Activated CD8-positive, alpha-beta T cell treated with anti-CD3 and anti-CD28 coated beads for 36 hours (primary cell): ENCODE measurements around the gene CERS1. TPM values are rescaled to one million over a fixed set of nuclear protein-coding genes. Genes with fewer than 3 reads are reported as not detected.

Experiments used
- ATAC-seq: fragments of 200-7000 bp; cut with Tn5 transposase; one replicate; pipeline ENCODE4 v1.10.0; 2021; ENCODE audit warnings: mild to moderate bottlenecking, moderate library complexity
- CTCF ChIA-PET: fragments of 350-600 bp; sonication (Branson Sonifier 250); formaldehyde crosslinking; loops from one replicate; lab custom pipeline; 2021; ENCODE audit warnings: antibody characterized with exemption; lab: Charles Lee
- POLR2A ChIA-PET: fragments of 350-600 bp; sonication (Branson Sonifier 250); formaldehyde crosslinking; loops from one replicate; lab custom pipeline; 2021; ENCODE audit warnings: antibody characterized with exemption; lab: Charles Lee
- DNase-seq: peaks from one replicate; pipeline ENCODE4 v3.0.0-alpha.2; 2020
- H3K27ac Mint-ChIP-seq: one replicate; pipeline ENCODE4 v1.8.0; 2021; ENCODE audit warnings: mild to moderate bottlenecking, mixed read lengths
- H3K27me3 Mint-ChIP-seq: one replicate; pipeline ENCODE4 v1.8.0; 2021; ENCODE audit warnings: mixed read lengths
- H3K36me3 Mint-ChIP-seq: one replicate; pipeline ENCODE4 v1.8.0; 2021; ENCODE audit warnings: low read depth, mixed read lengths
- H3K4me1 Mint-ChIP-seq: one replicate; pipeline ENCODE4 v1.8.0; 2021; ENCODE audit warnings: low read depth, mixed read lengths
- H3K4me3 Mint-ChIP-seq: one replicate; pipeline ENCODE4 v1.8.0; 2021; ENCODE audit warnings: mild to moderate bottlenecking, moderate library complexity, mixed read lengths
- H3K9me3 Mint-ChIP-seq: one replicate; pipeline ENCODE4 v1.8.0; 2021; ENCODE audit warnings: mixed read lengths
- intact Hi-C: fragments of 100-400 bp; cut with micrococcal nuclease; formaldehyde crosslinking; loops from one replicate; pipeline ENCODE4 v1.10.0; 2022
- total RNA-seq, 2 experiments: library from RNA; stranded (reverse); gene quantifications; one replicate each; pipeline ENCODE4 v1.2.3, GENCODE V29; 2021
- TF ChIP-seq, protein P1 (sequence below): fragments of 200-600 bp; IDR thresholded peaks from one replicate; pipeline ENCODE4 v1.8.0; 2022; ENCODE audit warnings: antibody characterized with exemption, mild to moderate bottlenecking

The CERS1 gene
- total RNA-seq, 2 experiments from 2014 or later, result 0.18 to 0.36 TPM

DNA sequence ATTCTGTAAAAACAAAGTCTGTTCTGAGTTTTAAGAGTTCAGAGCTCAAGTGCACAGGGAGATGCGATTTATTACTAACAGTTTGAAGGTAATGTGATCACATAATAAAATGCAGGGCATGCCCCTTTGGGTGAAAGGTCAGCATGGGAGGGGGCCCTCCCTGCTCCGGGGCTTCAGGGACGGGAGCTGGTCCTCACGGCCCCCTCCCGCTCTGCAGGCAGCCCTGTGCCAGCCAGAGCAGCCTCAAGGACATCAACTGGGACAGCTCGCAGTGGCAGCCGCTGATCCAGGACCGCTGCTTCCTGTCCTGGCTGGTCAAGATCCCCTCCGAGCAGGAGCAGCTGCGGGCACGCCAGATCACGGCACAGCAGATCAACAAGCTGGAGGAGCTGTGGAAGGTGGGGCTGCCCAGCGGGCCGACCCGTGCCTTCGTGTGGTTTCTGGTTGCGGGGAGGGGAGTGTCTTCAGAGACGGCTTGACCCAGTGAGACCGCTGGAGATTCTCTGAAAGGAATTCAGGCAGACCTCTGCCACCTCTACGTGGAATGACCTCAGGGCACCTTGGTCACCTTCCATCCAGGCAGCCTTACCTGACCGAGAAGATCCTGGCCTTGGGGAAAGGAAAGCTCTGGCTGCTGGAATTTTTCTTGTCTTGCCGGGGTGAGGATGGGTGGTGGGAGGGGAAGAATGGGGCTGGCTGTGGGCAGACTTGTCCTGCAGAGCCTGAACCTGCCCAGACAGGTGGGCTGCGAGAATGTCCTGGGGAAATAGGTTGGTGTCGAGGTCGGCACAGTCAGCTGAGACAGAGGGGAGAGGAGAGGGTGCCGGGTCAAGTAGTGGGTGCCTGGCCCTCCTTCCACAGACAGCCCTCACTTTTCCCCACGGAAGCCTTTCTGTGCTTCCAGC, 45.2 kb downstream of the CERS1 start:
- intact Hi-C loops, result no loop called here
- no peaks in the 10 kb centered on the region for H3K9me3 Mint-ChIP-seq
- DNase-seq (no peak), ATAC-seq (no peak)
- no peak overlapping the region for H3K27ac Mint-ChIP-seq
- ChIA-PET CTCF (interaction anchor here (0.6 to 1.8 kb wide), 3 partner anchors 16 to 257 kb away, joined by 3 to 6 read pairs (median 3); no protein-coding TSS in a partner anchor), POLR2A (interaction anchor here (0.8 to 1.1 kb wide), 2 partner anchors 13 to 18 kb away, joined by 3 to 4 read pairs; no protein-coding TSS in a partner anchor)
- peaks cover 35% of the 10 kb centered on the region for H3K4me1 Mint-ChIP-seq
- H3K36me3 Mint-ChIP-seq, result peaks cover 57% of the 10 kb centered on the region
- H3K4me3 Mint-ChIP-seq, result no peak overlapping the region
- TF ChIP-seq, protein P1, sequence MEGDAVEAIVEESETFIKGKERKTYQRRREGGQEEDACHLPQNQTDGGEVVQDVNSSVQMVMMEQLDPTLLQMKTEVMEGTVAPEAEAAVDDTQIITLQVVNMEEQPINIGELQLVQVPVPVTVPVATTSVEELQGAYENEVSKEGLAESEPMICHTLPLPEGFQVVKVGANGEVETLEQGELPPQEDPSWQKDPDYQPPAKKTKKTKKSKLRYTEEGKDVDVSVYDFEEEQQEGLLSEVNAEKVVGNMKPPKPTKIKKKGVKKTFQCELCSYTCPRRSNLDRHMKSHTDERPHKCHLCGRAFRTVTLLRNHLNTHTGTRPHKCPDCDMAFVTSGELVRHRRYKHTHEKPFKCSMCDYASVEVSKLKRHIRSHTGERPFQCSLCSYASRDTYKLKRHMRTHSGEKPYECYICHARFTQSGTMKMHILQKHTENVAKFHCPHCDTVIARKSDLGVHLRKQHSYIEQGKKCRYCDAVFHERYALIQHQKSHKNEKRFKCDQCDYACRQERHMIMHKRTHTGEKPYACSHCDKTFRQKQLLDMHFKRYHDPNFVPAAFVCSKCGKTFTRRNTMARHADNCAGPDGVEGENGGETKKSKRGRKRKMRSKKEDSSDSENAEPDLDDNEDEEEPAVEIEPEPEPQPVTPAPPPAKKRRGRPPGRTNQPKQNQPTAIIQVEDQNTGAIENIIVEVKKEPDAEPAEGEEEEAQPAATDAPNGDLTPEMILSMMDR, result no peak
- no peaks in the 10 kb centered on the region for H3K27me3 Mint-ChIP-seq

DNA sequence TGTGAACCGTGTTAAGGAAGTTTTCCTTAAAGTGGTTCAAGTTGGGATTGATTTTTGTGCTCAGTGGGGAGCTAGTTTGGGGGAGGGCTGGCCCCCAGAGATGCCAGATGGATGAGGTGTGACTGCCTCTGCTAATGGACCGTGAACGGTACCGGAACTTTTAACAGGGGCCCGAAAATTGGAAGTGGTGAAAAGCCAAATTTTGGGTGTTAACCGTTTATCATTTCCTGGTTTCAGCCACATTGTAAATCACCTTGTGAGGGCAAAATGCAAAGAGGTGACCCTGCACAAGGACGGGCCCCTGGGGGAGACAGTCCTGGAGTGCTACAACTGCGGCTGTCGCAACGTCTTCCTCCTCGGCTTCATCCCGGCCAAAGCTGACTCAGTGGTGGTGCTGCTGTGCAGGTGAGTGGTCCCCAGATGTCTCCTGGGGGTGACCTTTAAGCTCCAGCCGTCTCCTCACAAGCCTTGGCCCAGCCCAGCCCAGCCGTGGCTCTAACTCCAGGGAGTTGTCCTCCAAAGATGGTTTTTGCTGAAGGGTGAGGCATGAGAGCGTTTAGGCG, 46.0 kb downstream of the CERS1 start:
- Mint-ChIP-seq H3K9me3 (no peaks in the 10 kb centered on the region), H3K4me1 (peaks cover 41% of the 10 kb centered on the region), H3K4me3 (no peak overlapping the region), H3K27ac (peak overlapping the region; percentile 59), H3K27me3 (no peaks in the 10 kb centered on the region), H3K36me3 (peaks cover 57% of the 10 kb centered on the region)
- ChIA-PET POLR2A (no interaction called here), CTCF (interaction anchor here (1.2 to 1.8 kb wide), 3 partner anchors 16 to 343 kb away, joined by 3 to 6 read pairs (median 3); no protein-coding TSS in a partner anchor)
- DNase-seq (no peak), ATAC-seq (no peak)
- intact Hi-C loops, result loop anchor here (10.0 kb wide), 1 partner anchor 255 kb away; no protein-coding TSS in a partner anchor
- TF ChIP-seq, protein P1, result no peak

DNA sequence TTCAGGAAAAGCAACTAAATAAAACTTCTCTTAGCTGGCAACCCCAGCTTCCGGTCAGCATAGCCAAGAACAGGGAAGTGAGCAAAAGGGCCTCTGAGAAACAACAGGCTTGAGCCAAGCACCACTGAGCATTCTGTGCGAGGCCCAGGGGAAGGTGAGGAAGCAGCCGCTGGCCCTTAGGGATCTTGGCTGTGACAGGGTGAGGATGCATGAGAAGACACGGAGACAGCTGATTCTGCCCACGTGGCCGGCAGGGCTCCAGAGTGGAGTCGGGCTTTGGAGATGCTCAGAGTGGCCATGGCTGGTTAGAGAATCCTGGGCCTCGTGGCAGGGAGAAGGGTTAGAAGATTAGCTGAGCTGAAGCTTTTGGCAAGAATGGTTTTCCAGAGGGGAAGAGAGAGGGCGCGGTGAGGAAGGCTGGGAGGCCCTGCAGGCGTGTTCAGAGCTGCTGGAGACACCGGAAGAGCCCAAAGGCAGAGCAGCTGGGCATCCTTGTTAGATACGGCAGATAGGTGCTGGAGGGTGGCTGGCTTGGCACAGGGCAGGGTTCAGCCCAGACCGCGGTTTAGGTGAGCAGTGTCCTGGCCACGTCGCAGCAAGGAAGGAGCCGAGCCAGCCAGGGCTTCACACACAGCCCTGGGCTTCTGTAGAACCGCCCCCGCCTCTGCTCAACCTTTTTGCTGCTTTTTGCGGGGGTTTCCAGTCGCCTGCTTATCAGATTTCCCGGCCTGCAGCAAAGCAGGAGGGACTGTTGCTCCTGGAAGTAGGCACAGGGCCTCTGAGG, 46.9 kb downstream of the CERS1 start:
- ATAC-seq (no peak), DNase-seq (no peak)
- H3K4me1 Mint-ChIP-seq, result peaks cover 48% of the 10 kb centered on the region
- POLR2A ChIA-PET, result interaction anchor here (0.9 to 1.0 kb wide), 3 partner anchors 15 to 70 kb away, joined by 3 to 4 read pairs (median 4); partner anchors contain the start of genes COPE, DDX49 and UPF1
- intact Hi-C loops, result loop anchor here (10.0 kb wide), 1 partner anchor 254 kb away; no protein-coding TSS in a partner anchor
- H3K27me3 Mint-ChIP-seq, result no peaks in the 10 kb centered on the region
- TF ChIP-seq, protein P1, result no peak
- CTCF ChIA-PET, result interaction anchor here (1.2 to 4.0 kb wide), 9 partner anchors 8 to 342 kb away, joined by 3 to 84 read pairs (median 16); partner anchors contain the start of genes REX1BD and UPF1
- H3K36me3 Mint-ChIP-seq, result peaks cover 55% of the 10 kb centered on the region
- peak overlapping the region; percentile 59 for H3K27ac Mint-ChIP-seq
- no peak overlapping the region for H3K4me3 Mint-ChIP-seq
- H3K9me3 Mint-ChIP-seq, result no peaks in the 10 kb centered on the region

DNA sequence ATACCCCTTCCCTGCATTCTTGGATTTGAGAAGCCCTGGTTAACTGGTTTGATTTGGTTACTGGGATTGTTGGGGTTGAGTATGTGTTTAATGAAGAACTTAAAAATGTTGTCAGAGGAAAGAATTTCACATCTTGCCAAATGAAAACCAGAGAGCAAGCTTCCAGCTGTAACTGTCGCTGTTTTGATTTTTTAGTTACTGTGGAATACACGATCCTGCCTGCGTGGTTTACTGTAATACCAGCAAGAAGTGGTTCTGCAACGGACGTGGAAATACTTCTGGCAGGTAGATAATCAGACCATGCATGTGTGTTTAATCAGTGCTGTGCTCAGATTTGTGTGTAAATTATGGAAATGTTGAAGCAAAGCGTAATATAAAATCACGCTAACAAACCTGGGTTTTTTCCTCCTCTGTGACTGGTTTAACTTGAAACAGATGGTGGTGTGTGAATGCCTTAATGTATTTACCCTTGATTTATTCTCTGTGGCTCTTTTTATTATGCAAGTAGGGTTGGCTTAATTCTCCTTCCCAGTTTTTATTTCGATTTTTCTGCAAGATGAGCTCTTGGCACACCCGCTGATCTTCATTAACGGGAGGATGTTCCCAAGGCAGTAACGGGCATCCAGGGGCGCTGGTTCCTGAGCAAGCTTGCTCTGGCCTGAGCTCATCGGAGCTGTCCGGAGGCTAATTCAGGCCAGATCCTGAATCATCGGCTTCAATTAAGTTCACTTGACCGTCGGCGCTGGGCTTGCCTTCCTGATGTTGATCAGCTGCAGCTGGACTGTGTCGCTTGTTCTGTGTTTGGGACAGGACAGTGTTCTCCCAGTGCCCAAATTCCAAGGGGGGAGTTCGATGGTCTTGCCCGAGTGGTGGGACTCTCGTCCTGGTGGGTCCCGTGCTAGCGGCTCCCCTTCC, 48.2 kb downstream of the CERS1 start:
- H3K27me3 Mint-ChIP-seq, result no peaks in the 10 kb centered on the region
- no peak for ATAC-seq
- POLR2A ChIA-PET, result interaction anchor here (0.7 to 2.2 kb wide), 8 partner anchors 9 to 261 kb away, joined by 3 to 11 read pairs (median 4); partner anchors contain the start of genes COPE, DDX49 and UPF1
- TF ChIP-seq, protein P1, result peak; percentile 43
- H3K9me3 Mint-ChIP-seq, result no peaks in the 10 kb centered on the region
- peaks cover 48% of the 10 kb centered on the region for H3K36me3 Mint-ChIP-seq
- CTCF ChIA-PET, result interaction anchor here (0.8 to 6.7 kb wide), 29 partner anchors 10 to 397 kb away, joined by 3 to 84 read pairs (median 5); partner anchors contain the start of genes REX1BD and UPF1
- H3K4me1 Mint-ChIP-seq, result peaks cover 60% of the 10 kb centered on the region
- intact Hi-C loops, result loop anchor here (10.0 kb wide), 1 partner anchor 253 kb away; no protein-coding TSS in a partner anchor
- DNase-seq, result no peak
- no peak overlapping the region for H3K4me3 Mint-ChIP-seq
- no peak overlapping the region for H3K27ac Mint-ChIP-seq
